ENCODE data around the gene DMAP1. TPM values are rescaled to one million over a fixed set of nuclear protein-coding genes. Genes with fewer than 3 reads are reported as not detected.

Gene DMAP1
- total and polyA plus RNA-seq, 2 of the 8 experiments (the other 6 are each of a cell fraction or from before 2014, with no cell fraction given): 36.4 to 42.4 TPM

DNA sequence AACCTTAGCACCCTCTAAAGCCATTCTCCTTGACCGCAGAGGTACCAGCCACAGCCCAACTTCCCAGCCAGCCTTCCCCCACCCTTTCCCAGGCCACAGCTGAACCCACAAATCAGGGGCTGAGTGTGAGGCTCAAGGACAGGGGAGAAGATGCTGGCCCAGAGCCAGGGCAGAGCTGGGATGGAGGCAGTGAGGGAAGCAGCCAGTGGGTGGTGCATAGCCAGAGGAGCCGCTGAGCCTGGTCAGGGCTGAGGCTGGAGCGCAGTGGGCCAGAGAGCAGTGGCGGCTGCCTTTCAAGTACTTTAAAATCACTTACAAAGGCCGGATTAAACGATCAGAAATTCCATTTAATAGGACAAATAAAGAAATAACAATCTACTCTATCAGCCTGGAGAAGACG is 36.3 kb downstream of the DMAP1 start (continued):
- TF ChIP-seq EP300 (IDR thresholded peaks at IDR 0.05; ENCODE audit: borderline replicate concordance in 1 of 2, low read depth in 2 of 2, low read length in 2 of 2): no peak
- TF ChIP-seq, protein P1, sequence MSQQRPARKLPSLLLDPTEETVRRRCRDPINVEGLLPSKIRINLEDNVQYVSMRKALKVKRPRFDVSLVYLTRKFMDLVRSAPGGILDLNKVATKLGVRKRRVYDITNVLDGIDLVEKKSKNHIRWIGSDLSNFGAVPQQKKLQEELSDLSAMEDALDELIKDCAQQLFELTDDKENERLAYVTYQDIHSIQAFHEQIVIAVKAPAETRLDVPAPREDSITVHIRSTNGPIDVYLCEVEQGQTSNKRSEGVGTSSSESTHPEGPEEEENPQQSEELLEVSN (IDR thresholded peaks at IDR 0.05): no peak

Data from H1 (cell line).